Measurements from ENCODE around the gene AMTN. TPM values are rescaled to one million over a fixed set of nuclear protein-coding genes. Genes with fewer than 3 reads are reported as not detected.
"Not testable (repeated sequence)": the region's sequence is repeated elsewhere in the genome, so short reads cannot be mapped to it uniquely, and the experiment has no call there.

AMTN gene
- total and polyA plus RNA-seq, 2 experiments from 2014 or later = not detected

DNA sequence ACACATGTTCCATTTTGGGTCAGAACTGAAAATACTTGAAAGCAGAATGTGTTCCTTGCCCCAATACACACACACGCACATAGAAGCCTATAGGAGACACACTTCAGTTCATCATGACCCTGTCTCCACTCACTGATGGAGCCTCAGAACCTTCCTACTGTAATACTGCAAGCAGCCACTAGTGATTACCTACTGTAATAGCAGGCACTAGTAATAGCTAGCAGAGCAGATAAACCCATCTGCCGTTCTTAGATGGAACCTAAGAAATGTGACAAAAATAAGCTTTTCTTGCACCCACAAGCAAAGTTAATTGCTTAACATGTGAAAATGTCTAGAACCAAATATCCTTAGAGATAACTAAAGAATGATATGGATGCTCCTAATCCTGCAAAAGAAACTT lies 13.6 kb downstream of the AMTN start:
- Histone ChIP-seq H3K4me2 (ENCODE audit: unreplicated experiment) (no peak overlapping the region), H3K27ac (no peak overlapping the region), H2AFZ (no peak overlapping the region), H3K4me1 (ENCODE audit: insufficient read depth) (no peaks in the 10 kb centered on the region), H3K79me2 (ENCODE audit: insufficient read depth) (no peaks in the 10 kb centered on the region), H3K27me3 (replicated peaks; ENCODE audit: insufficient read depth) (no peaks in the 10 kb centered on the region), H3K4me3 (no peak overlapping the region), H3K9me2 (ENCODE audit: insufficient read depth) (no peaks in the 10 kb centered on the region), H3F3A (ENCODE audit: insufficient read depth) (no peaks in the 10 kb centered on the region), H4K20me1 (ENCODE audit: insufficient read depth) (no peaks in the 10 kb centered on the region), H3K36me3 (ENCODE audit: low read depth) (no peaks in the 10 kb centered on the region), H3K9me3 (ENCODE audit: low read depth) (no peaks in the 10 kb centered on the region), H3K9ac (no peak overlapping the region)
- in situ Hi-C loops (cut with MboI) = no loop called here
- 22 to 37% methylated on average over 2 of the region's 2 CpGs for WGBS, 2 experiments (ENCODE audit: low coverage in 1 of 2, low lambda C conversion rate in 2 of 2, missing lambda C conversion rate in 2 of 2)
- DNase-seq = peak; percentile 4
- TF ChIP-seq EZH2 (IDR thresholded peaks at IDR 0.05; ENCODE audit: insufficient read depth, poor library complexity, severe bottlenecking) (no peak), EZH2phosphoT487 (IDR thresholded peaks at IDR 0.05; ENCODE audit: insufficient read depth, low read depth) (no peak)

DNA sequence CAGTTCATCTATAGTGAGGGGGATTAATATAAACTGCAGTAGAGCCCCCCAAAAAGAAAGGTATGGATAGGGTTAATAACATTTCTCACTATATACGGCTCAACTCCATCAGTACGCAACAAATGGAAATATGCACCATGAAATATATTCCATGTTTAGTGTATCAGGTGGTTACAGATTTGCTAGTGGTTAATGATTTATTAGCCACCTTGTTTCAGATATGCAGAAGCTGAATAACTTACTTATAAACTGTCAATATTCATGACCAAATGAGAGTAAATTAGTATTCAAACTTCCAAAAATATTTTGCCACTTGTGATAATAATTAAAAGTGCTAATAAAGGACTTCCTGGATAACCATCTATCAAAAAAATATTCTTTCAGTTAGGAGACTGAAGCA lies 14.8 kb downstream of the AMTN start:
- H3K9ac ChIP-seq = no peak overlapping the region
- H3K4me1 ChIP-seq (ENCODE audit: insufficient read depth) = no peaks in the 10 kb centered on the region
- no peak overlapping the region for H3K4me3 ChIP-seq
- TF ChIP-seq EZH2phosphoT487 (IDR thresholded peaks at IDR 0.05; ENCODE audit: insufficient read depth, low read depth) (no peak), EZH2 (IDR thresholded peaks at IDR 0.05; ENCODE audit: insufficient read depth, poor library complexity, severe bottlenecking) (no peak)
- no peaks in the 10 kb centered on the region for H3K9me2 ChIP-seq (ENCODE audit: insufficient read depth)
- no peaks in the 10 kb centered on the region for H4K20me1 ChIP-seq (ENCODE audit: insufficient read depth)
- no peaks in the 10 kb centered on the region for H3K79me2 ChIP-seq (ENCODE audit: insufficient read depth)
- no peaks in the 10 kb centered on the region for H3K9me3 ChIP-seq (ENCODE audit: low read depth)
- no peak overlapping the region for H3K4me2 ChIP-seq (ENCODE audit: unreplicated experiment)
- H3F3A ChIP-seq (ENCODE audit: insufficient read depth) = no peaks in the 10 kb centered on the region
- no peak for DNase-seq
- in situ Hi-C loops (cut with MboI) = no loop called here
- H3K27ac ChIP-seq = no peak overlapping the region
- H3K36me3 ChIP-seq (ENCODE audit: low read depth) = no peaks in the 10 kb centered on the region
- no peak overlapping the region for H2AFZ ChIP-seq
- H3K27me3 ChIP-seq (replicated peaks; ENCODE audit: insufficient read depth) = no peaks in the 10 kb centered on the region
- WGBS, 2 experiments (ENCODE audit: low coverage in 1 of 2, low lambda C conversion rate in 2 of 2, missing lambda C conversion rate in 2 of 2) = 50 to 55% methylated on average over 2 of the region's 2 CpGs

DNA sequence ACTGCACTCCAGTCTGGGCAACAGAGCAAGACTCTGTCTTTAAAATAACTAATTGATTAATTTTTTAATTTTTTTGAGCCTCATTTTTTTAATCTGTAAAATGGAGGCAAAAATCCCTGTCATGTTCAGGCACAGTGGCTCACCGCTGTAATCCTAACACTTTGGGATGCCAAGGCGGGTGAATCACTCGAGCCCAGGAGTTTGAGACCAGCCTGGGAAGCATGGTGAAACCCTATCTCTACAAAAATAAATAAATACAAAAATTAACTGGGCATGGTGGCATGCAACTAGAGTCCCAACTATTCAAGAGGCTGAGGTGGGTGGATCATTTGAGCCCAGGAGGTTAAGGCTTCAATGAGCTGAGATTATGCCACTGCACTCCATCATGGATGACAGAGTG lies 15.4 kb downstream of the AMTN start:
- Histone ChIP-seq H3K27me3 (replicated peaks; ENCODE audit: insufficient read depth) (no peaks in the 10 kb centered on the region), H3K27ac (no peak overlapping the region), H3K4me2 (ENCODE audit: unreplicated experiment) (no peak overlapping the region), H3K9me3 (ENCODE audit: low read depth) (no peaks in the 10 kb centered on the region), H3K9me2 (ENCODE audit: insufficient read depth) (no peaks in the 10 kb centered on the region), H3K9ac (no peak overlapping the region), H3K79me2 (ENCODE audit: insufficient read depth) (no peaks in the 10 kb centered on the region), H2AFZ (no peak overlapping the region), H3K4me3 (no peak overlapping the region), H3K4me1 (ENCODE audit: insufficient read depth) (no peaks in the 10 kb centered on the region), H3K36me3 (ENCODE audit: low read depth) (no peaks in the 10 kb centered on the region), H4K20me1 (ENCODE audit: insufficient read depth) (no peaks in the 10 kb centered on the region), H3F3A (ENCODE audit: insufficient read depth) (no peaks in the 10 kb centered on the region)
- 49 to 54% methylated on average over 3 of the region's 3 CpGs for WGBS, 2 experiments (ENCODE audit: low coverage in 1 of 2, low lambda C conversion rate in 2 of 2, missing lambda C conversion rate in 2 of 2)
- TF ChIP-seq EZH2 (IDR thresholded peaks at IDR 0.05; ENCODE audit: insufficient read depth, poor library complexity, severe bottlenecking) = no peak
- TF ChIP-seq EZH2phosphoT487 (IDR thresholded peaks at IDR 0.05; ENCODE audit: insufficient read depth, low read depth) = no peak
- in situ Hi-C loops (cut with MboI) = no loop called here
- DNase-seq = no peak

DNA sequence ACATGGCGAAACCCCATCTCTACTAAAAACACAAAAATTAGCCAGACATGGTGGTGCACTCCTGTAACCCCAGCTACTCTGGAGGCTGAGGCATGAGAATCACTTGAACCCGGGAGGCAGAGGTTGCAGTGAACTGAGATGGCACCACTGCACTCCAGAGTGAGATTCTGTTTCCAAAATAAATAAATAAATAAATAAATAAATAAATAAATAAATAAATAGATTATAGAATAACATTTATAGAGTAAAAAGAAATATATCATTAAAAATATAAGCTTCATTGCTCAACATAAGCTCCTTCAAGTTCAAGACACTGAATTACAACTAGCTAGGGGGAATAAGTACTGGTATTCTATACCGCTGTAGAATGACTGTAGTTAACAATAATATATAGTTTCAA lies 16.5 kb downstream of the AMTN start:
- H3K27ac ChIP-seq; H3K79me2 ChIP-seq (ENCODE audit: insufficient read depth); in situ Hi-C loops (cut with MboI); H2AFZ ChIP-seq; H3K4me3 ChIP-seq; H4K20me1 ChIP-seq (ENCODE audit: insufficient read depth); H3F3A ChIP-seq (ENCODE audit: insufficient read depth); H3K9me2 ChIP-seq (ENCODE audit: insufficient read depth); H3K9ac ChIP-seq; H3K4me1 ChIP-seq (ENCODE audit: insufficient read depth); H3K9me3 ChIP-seq (ENCODE audit: low read depth); H3K36me3 ChIP-seq (ENCODE audit: low read depth); DNase-seq; H3K4me2 ChIP-seq (ENCODE audit: unreplicated experiment); H3K27me3 ChIP-seq (replicated peaks; ENCODE audit: insufficient read depth): not testable (repeated sequence)
- 45 to 56% methylated on average over 3 of the region's 3 CpGs for WGBS, 2 experiments (ENCODE audit: low coverage in 1 of 2, low lambda C conversion rate in 2 of 2, missing lambda C conversion rate in 2 of 2)

DNA sequence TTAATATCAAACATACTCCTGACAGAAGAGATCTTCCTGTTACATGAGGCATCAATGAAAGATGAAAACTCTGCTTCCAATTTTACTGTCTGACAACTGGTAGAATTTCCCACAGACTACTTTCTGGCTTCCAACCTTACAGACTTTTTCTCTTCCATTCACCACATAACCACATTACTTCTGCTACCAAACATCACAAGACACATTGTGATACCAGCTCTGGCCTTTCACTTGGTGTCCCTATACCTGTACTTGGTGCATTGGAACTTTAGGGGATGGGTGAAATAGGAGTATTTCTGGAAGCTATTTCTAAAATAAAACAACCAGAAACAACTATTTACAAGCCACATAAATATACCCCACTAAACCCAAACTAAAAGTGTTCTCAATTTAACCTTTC lies 20.5 kb downstream of the AMTN start:
- Histone ChIP-seq H3K79me2 (ENCODE audit: insufficient read depth) (no peaks in the 10 kb centered on the region), H3K4me1 (ENCODE audit: insufficient read depth) (no peaks in the 10 kb centered on the region)

More for the DNA sequence above, 20.5 kb downstream of the AMTN start:
- Histone ChIP-seq H3F3A (ENCODE audit: insufficient read depth) (no peaks in the 10 kb centered on the region), H3K27me3 (replicated peaks; ENCODE audit: insufficient read depth) (no peaks in the 10 kb centered on the region), H3K4me3 (no peak overlapping the region), H3K9me2 (ENCODE audit: insufficient read depth) (no peaks in the 10 kb centered on the region), H3K9me3 (ENCODE audit: low read depth) (no peaks in the 10 kb centered on the region), H4K20me1 (ENCODE audit: insufficient read depth) (no peaks in the 10 kb centered on the region), H3K36me3 (ENCODE audit: low read depth) (no peaks in the 10 kb centered on the region), H3K9ac (no peak overlapping the region), H3K4me2 (ENCODE audit: unreplicated experiment) (no peak overlapping the region), H3K27ac (no peak overlapping the region), H2AFZ (no peak overlapping the region)
- TF ChIP-seq EZH2phosphoT487 (IDR thresholded peaks at IDR 0.05; ENCODE audit: insufficient read depth, low read depth) (no peak), EZH2 (IDR thresholded peaks at IDR 0.05; ENCODE audit: insufficient read depth, poor library complexity, severe bottlenecking) (no peak)
- in situ Hi-C loops (cut with MboI) = no loop called here
- no peak for DNase-seq
